ENCODE results near the gene CEACAM16. TPM values are rescaled to one million over a fixed set of nuclear protein-coding genes. Genes with fewer than 3 reads are reported as not detected.
A peak's percentile ranks its signal among the peaks of the same experiment; 100 is the strongest.

Gene CEACAM16
- total RNA-seq, 1 experiment from 2014 or later = not detected

- H3K27ac ChIP-seq (ENCODE audit: low read depth, low read length) = no peak overlapping the region
- RAD21 ChIA-PET (ENCODE audit: low non-redundant PET in 1 of 2, low total read pairs in 2 of 2, uncharacterized antibody in 2 of 2, unreplicated experiment in 2 of 2) = interaction anchor here in 1 of 2 experiments (0.7 kb wide), 1 partner anchor 26 kb away, joined by 3 read pairs; no protein-coding TSS in a partner anchor
- H3K4me3 ChIP-seq (replicated peaks in 1 of 2; ENCODE audit: low read depth in 1 of 2, low read length in 2 of 2) = no peak overlapping the region
- no peak overlapping the region for H2AFZ ChIP-seq (ENCODE audit: low read depth, low read length, poor library complexity, severe bottlenecking)
- TF ChIP-seq CBX3 (IDR thresholded peaks at IDR 0.05; ENCODE audit: low read depth) (peak; percentile 55; the same call in 1 of the 2 replicates), CTCF (IDR thresholded peaks at IDR 0.05 in 2 of 3, conservative IDR thresholded peaks at IDR 0.05 in 1 of 3; ENCODE audit: borderline replicate concordance in 1 of 3, insufficient read depth in 1 of 3, low read depth in 2 of 3, low read length in 2 of 3) (no peak), ZFX (IDR thresholded peaks at IDR 0.05) (no peak), SRF (IDR thresholded peaks at IDR 0.05; ENCODE audit: low read depth) (no peak), EGR1 (IDR thresholded peaks at IDR 0.05; ENCODE audit: low read depth) (no peak), JUND (IDR thresholded peaks at IDR 0.05) (no peak), ZNF274 (IDR thresholded peaks at IDR 0.05; ENCODE audit: low read depth, low read length) (no peak), REST (IDR thresholded peaks at IDR 0.05; ENCODE audit: low read depth) (no peak)
- intact Hi-C loops (cut with micrococcal nuclease) = no loop called here
- no peaks in the 10 kb centered on the region for H3K27me3 ChIP-seq (ENCODE audit: insufficient read depth, low read length)
- H3K36me3 ChIP-seq (ENCODE audit: control insufficient read depth in 1 of 2, insufficient read depth in 2 of 2, low read length in 2 of 2) = no peaks in the 10 kb centered on the region
- ATAC-seq (no peak), DNase-seq (ENCODE audit: low read depth, low spot score) (no peak)
- H3K4me2 ChIP-seq (ENCODE audit: low read length) = no peak overlapping the region
- no peaks in the 10 kb centered on the region for H3K79me2 ChIP-seq (ENCODE audit: insufficient read depth, low read length)
- H3K9me2 ChIP-seq (ENCODE audit: insufficient read depth) = no peaks in the 10 kb centered on the region
- no peak overlapping the region for H3K9ac ChIP-seq (ENCODE audit: low read length)
- BruUV-seq (replicated peaks) = no TSS peak
- no peaks in the 10 kb centered on the region for H4K20me1 ChIP-seq (ENCODE audit: insufficient read depth)
- peaks cover 15 to 22% of the 10 kb centered on the region in 2 experiments for H3K4me1 ChIP-seq (ENCODE audit: control insufficient read depth in 1 of 2, insufficient read depth in 2 of 2, low read length in 2 of 2)
- CTCF ChIA-PET = interaction anchor here (1.2 to 1.6 kb wide), 2 partner anchors 9 to 144 kb away, joined by 3 to 7 read pairs; no protein-coding TSS in a partner anchor
- POLR2A ChIA-PET = no interaction called here
- H3K9me3 ChIP-seq (ENCODE audit: control insufficient read depth in 1 of 2, insufficient read depth in 1 of 2, low read depth in 1 of 2, low read length in 2 of 2) = peaks cover 0 to 9% of the 10 kb centered on the region in 2 experiments; a peak in 1 of 4 replicates
Observed at GRCh38 chr19:44714597-44715169, 15.7 kb downstream of the CEACAM16 start.

Measured in HCT116 (cell line).